T-helper 17 cell (primary cell): ENCODE measurements around the gene CALML6. TPM values are rescaled to one million over a fixed set of nuclear protein-coding genes. Genes with fewer than 3 reads are reported as not detected.

Experiments
- ATAC-seq: fragments of 150-1000 bp; cut with Tn5 transposase; 2 replicates; pipeline ENCODE4 v1.10.0; 2021; ENCODE audit warnings: mild to moderate bottlenecking, moderate library complexity
- DNase-seq, 3 donors: peaks; one replicate each; pipeline versions ENCODE4 v3.0.0 to v3.0.0-alpha.2; 2020 to 2021
- H3K9me3 ChIP-seq: one replicate; pipeline ENCODE4 v1.7.0; 2013; ENCODE audit warnings: low read length, mild to moderate bottlenecking; ENCODE audit not compliant: control insufficient read depth, poor library complexity, severe bottlenecking
- H3K27ac Mint-ChIP-seq: one replicate; pipeline ENCODE4 v1.8.0; 2022; ENCODE audit warnings: mild to moderate bottlenecking, moderate library complexity, mixed read lengths
- H3K27me3 Mint-ChIP-seq: one replicate; pipeline ENCODE4 v1.8.0; 2022; ENCODE audit warnings: mixed read lengths
- H3K36me3 Mint-ChIP-seq: one replicate; pipeline ENCODE4 v1.8.0; 2022; ENCODE audit warnings: low read depth, mixed read lengths
- H3K4me1 Mint-ChIP-seq: one replicate; pipeline ENCODE4 v1.8.0; 2022; ENCODE audit warnings: mild to moderate bottlenecking, mixed read lengths
- H3K4me3 Mint-ChIP-seq: one replicate; pipeline ENCODE4 v1.8.0; 2022; ENCODE audit warnings: mild to moderate bottlenecking, moderate library complexity, mixed read lengths
- total RNA-seq, 4 donors: library from RNA in 2 of 4; stranded (reverse) in 2 of 4; gene quantifications; one replicate each; pipeline ENCODE4 v1.2.3 and lab custom pipeline; 2022 to 2026

Gene CALML6
- total RNA-seq, 2 donors from 2014 or later = 0.35 to 0.55 TPM

GRCh38 chr1:1956586-1957532 lies 41.8 kb downstream of the CALML6 start:
- H3K4me3 Mint-ChIP-seq = no peak overlapping the region
- H3K27ac Mint-ChIP-seq = peak overlapping the region; percentile 32
- H3K27me3 Mint-ChIP-seq = peaks cover 43% of the 10 kb centered on the region
- no peaks in the 10 kb centered on the region for H3K9me3 ChIP-seq
- DNase-seq (no peak), ATAC-seq (no peak)
- peaks cover 5% of the 10 kb centered on the region for H3K4me1 Mint-ChIP-seq
- peaks cover 6% of the 10 kb centered on the region for H3K36me3 Mint-ChIP-seq

- Mint-ChIP-seq H3K36me3 (peaks cover 4% of the 10 kb centered on the region), H3K4me3 (no peak overlapping the region), H3K27me3 (peaks cover 44% of the 10 kb centered on the region), H3K4me1 (peaks cover 5% of the 10 kb centered on the region), H3K27ac (no peak overlapping the region)
- no peak for DNase-seq
- no peak for ATAC-seq
- H3K9me3 ChIP-seq = no peaks in the 10 kb centered on the region
These were observed 42.5 kb downstream of the CALML6 start for GRCh38 chr1:1957533-1957961.

- ATAC-seq = no peak
- no peak overlapping the region for H3K27ac Mint-ChIP-seq
- H3K9me3 ChIP-seq = no peaks in the 10 kb centered on the region
- DNase-seq = no peak
- H3K27me3 Mint-ChIP-seq = peaks cover 46% of the 10 kb centered on the region
- peaks cover 4% of the 10 kb centered on the region for H3K36me3 Mint-ChIP-seq
- no peak overlapping the region for H3K4me3 Mint-ChIP-seq
- peaks cover 5% of the 10 kb centered on the region for H3K4me1 Mint-ChIP-seq
These were observed 43.0 kb downstream of the CALML6 start for GRCh38 chr1:1958071-1958541.

GRCh38 chr1:1959459-1959839 lies 44.4 kb downstream of the CALML6 start:
- H3K9me3 ChIP-seq = no peaks in the 10 kb centered on the region
- Mint-ChIP-seq H3K4me3 (no peak overlapping the region), H3K27ac (no peak overlapping the region), H3K4me1 (peaks cover 2% of the 10 kb centered on the region), H3K36me3 (peaks cover 4% of the 10 kb centered on the region), H3K27me3 (peaks cover 45% of the 10 kb centered on the region)
- DNase-seq (no peak), ATAC-seq (no peak)

- Mint-ChIP-seq H3K27ac (no peak overlapping the region), H3K4me1 (peaks cover 2% of the 10 kb centered on the region), H3K36me3 (peaks cover 4% of the 10 kb centered on the region), H3K27me3 (peaks cover 45% of the 10 kb centered on the region), H3K4me3 (no peak overlapping the region)
- peak; percentile 23 to 53 (median 28) for DNase-seq
- ATAC-seq = peak; percentile 60
- no peaks in the 10 kb centered on the region for H3K9me3 ChIP-seq
These were observed 44.9 kb downstream of the CALML6 start for GRCh38 chr1:1959840-1960479.

GRCh38 chr1:1960480-1961196 lies 45.6 kb downstream of the CALML6 start:
- peaks cover 4% of the 10 kb centered on the region for H3K36me3 Mint-ChIP-seq
- H3K4me1 Mint-ChIP-seq = peaks cover 2% of the 10 kb centered on the region
- no peak overlapping the region for H3K27ac Mint-ChIP-seq
- ATAC-seq (no peak), DNase-seq (no peak)
- peaks cover 45% of the 10 kb centered on the region for H3K27me3 Mint-ChIP-seq
- no peaks in the 10 kb centered on the region for H3K9me3 ChIP-seq
- H3K4me3 Mint-ChIP-seq = no peak overlapping the region

- Mint-ChIP-seq H3K36me3 (peaks cover 4% of the 10 kb centered on the region), H3K27ac (no peak overlapping the region)
- ATAC-seq = no peak
These were observed 47.7 kb downstream of the CALML6 start for GRCh38 chr1:1962752-1963151.

GRCh38 chr1:1963570-1963969 lies 48.5 kb downstream of the CALML6 start:
- Mint-ChIP-seq H3K36me3 (peaks cover 4% of the 10 kb centered on the region), H3K27ac (no peak overlapping the region), H3K4me3 (no peak overlapping the region), H3K27me3 (peaks cover 49% of the 10 kb centered on the region), H3K4me1 (peaks cover 6% of the 10 kb centered on the region)
- DNase-seq (no peak), ATAC-seq (no peak)
- H3K9me3 ChIP-seq = no peaks in the 10 kb centered on the region

More at GRCh38 chr1:1962752-1963151, 47.7 kb downstream of the CALML6 start:
- peaks cover 48% of the 10 kb centered on the region for H3K27me3 Mint-ChIP-seq
- H3K9me3 ChIP-seq = no peaks in the 10 kb centered on the region
- peaks cover 4% of the 10 kb centered on the region for H3K4me1 Mint-ChIP-seq
- no peak overlapping the region for H3K4me3 Mint-ChIP-seq
- DNase-seq = no peak

- H3K9me3 ChIP-seq = no peaks in the 10 kb centered on the region
- H3K36me3 Mint-ChIP-seq = peaks cover 4% of the 10 kb centered on the region
- H3K27me3 Mint-ChIP-seq = peaks cover 42% of the 10 kb centered on the region
- peaks cover 6% of the 10 kb centered on the region for H3K4me1 Mint-ChIP-seq
- H3K27ac Mint-ChIP-seq = no peak overlapping the region
- H3K4me3 Mint-ChIP-seq = no peak overlapping the region
- ATAC-seq (no peak), DNase-seq (no peak)
These were observed 49.8 kb downstream of the CALML6 start for GRCh38 chr1:1964811-1965210.

- ATAC-seq = no peak
These were observed 50.5 kb downstream of the CALML6 start for GRCh38 chr1:1965546-1965945.

GRCh38 chr1:1966071-1966740 lies 51.1 kb downstream of the CALML6 start:
- no peak overlapping the region for H3K4me3 Mint-ChIP-seq
- H3K27me3 Mint-ChIP-seq = peaks cover 28% of the 10 kb centered on the region
- no peak for DNase-seq
- no peaks in the 10 kb centered on the region for H3K9me3 ChIP-seq
- H3K36me3 Mint-ChIP-seq = no peaks in the 10 kb centered on the region
- no peak overlapping the region for H3K27ac Mint-ChIP-seq
- ATAC-seq = no peak
- peaks cover 3% of the 10 kb centered on the region for H3K4me1 Mint-ChIP-seq

More at GRCh38 chr1:1965546-1965945, 50.5 kb downstream of the CALML6 start:
- peaks cover 35% of the 10 kb centered on the region for H3K27me3 Mint-ChIP-seq
- H3K4me1 Mint-ChIP-seq = peaks cover 6% of the 10 kb centered on the region
- no peaks in the 10 kb centered on the region for H3K9me3 ChIP-seq
- H3K36me3 Mint-ChIP-seq = peaks cover 4% of the 10 kb centered on the region
- no peak overlapping the region for H3K4me3 Mint-ChIP-seq
- no peak overlapping the region for H3K27ac Mint-ChIP-seq
- DNase-seq = no peak
